Tibial nerve (tissue), 4 donors: Measurements from ENCODE around the gene MYNN.

ENCODE experiments used
- CTCF ChIP-seq, 5 experiments: fragments of 200-600 bp in 3 of 5; fragments of 450-650 bp in 2 of 5; sonication (generic) in 3 of 5; IDR thresholded peaks; one replicate each; pipeline ENCODE4 v1.5.1; 2016 to 2019; ENCODE audit warnings: antibody characterized with exemption in 5 of 5, mild to moderate bottlenecking in 3 of 5, moderate library complexity in 2 of 5
- EP300 ChIP-seq, 2 donors: sonication (generic); formaldehyde crosslinking; IDR thresholded peaks; one replicate each; pipeline ENCODE4 v1.6.1; 2017; ENCODE audit warnings: antibody characterized with exemption in 2 of 2, mild to moderate bottlenecking in 1 of 2
- POLR2A ChIP-seq, 2 donors: fragments of 450-650 bp; IDR thresholded peaks; one replicate each; pipeline ENCODE4 v1.6.1; 2017; ENCODE audit warnings: antibody characterized with exemption in 2 of 2, mild to moderate bottlenecking in 2 of 2, moderate library complexity in 2 of 2

- no peak for TF ChIP-seq CTCF (IDR thresholded peaks at IDR 0.05)
- no peak for TF ChIP-seq POLR2A (IDR thresholded peaks at IDR 0.05)
- no peak for TF ChIP-seq EP300 (IDR thresholded peaks at IDR 0.05)
These were observed 26.3 kb upstream of the MYNN start for GRCh38 chr3:169746924-169747323.
